IMR-90 (cell line): ENCODE data around the gene KIF3A. TPM values are rescaled to one million over a fixed set of nuclear protein-coding genes. Genes with fewer than 3 reads are reported as not detected.
A peak's percentile ranks its signal among the peaks of the same experiment; 100 is the strongest.

Experiments
- ATAC-seq: fragments of 200-7000 bp; cut with Tn5 transposase; 2 replicates; pipeline ENCODE4 v1.9.1; 2020; ENCODE audit warnings: low read depth, mild to moderate bottlenecking, moderate library complexity
- BruUV-seq: library from RNA; stranded (reverse); fragments of 400-500 nt; replicated peaks from 2 replicates; lab custom pipeline; 2021; lab: Mats Ljungman, UMichigan
- CTCF ChIA-PET: fragments of 300-600 bp; formaldehyde crosslinking; extraction: SDS; loops from one replicate; lab custom pipeline; 2021; ENCODE audit warnings: antibody characterized with exemption; lab: Yijun Ruan, JAX
- POLR2A ChIA-PET: fragments of 300-600 bp; sonication (Branson Sonifier 250); formaldehyde crosslinking; loops from one replicate; lab custom pipeline; 2022; ENCODE audit warnings: antibody characterized with exemption; ENCODE audit not compliant: unreplicated experiment; lab: Charles Lee
- DNase-seq: peaks from one replicate; pipeline ENCODE4 v3.0.0; 2013
- H2AFZ ChIP-seq: replicated peaks from 2 replicates; pipeline ENCODE3; 2013; ENCODE audit warnings: low read length, mild to moderate bottlenecking; ENCODE audit not compliant: poor library complexity
- H2AK5ac ChIP-seq: 2 replicates; pipeline ENCODE4 v1.6.1; 2013; ENCODE audit warnings: low read depth, low read length, inconsistent platforms
- H2AK9ac ChIP-seq: replicated peaks from 2 replicates; pipeline ENCODE3; 2013; ENCODE audit warnings: mild to moderate bottlenecking, low read depth, low read length, moderate library complexity; ENCODE audit not compliant: poor library complexity
- H2BK120ac ChIP-seq: 2 replicates; pipeline ENCODE4 v1.6.1; 2013; ENCODE audit warnings: low read depth, low read length, inconsistent platforms
- H2BK15ac ChIP-seq: 3 replicates; pipeline ENCODE4 v1.6.1; 2013; ENCODE audit warnings: low read depth, low read length, inconsistent platforms
- H2BK20ac ChIP-seq: 2 replicates; pipeline ENCODE4 v1.6.1; 2013; ENCODE audit warnings: low read depth, mild to moderate bottlenecking, inconsistent platforms, low read length, moderate library complexity
- H2BK5ac ChIP-seq: 2 replicates; pipeline ENCODE4 v1.6.1; 2013; ENCODE audit warnings: mild to moderate bottlenecking, low read depth, low read length, inconsistent platforms; ENCODE audit not compliant: poor library complexity, severe bottlenecking
- H3K14ac ChIP-seq: replicated peaks from 2 replicates; pipeline ENCODE4 v1.6.1; 2013; ENCODE audit warnings: low read depth, low read length, inconsistent platforms
- H3K18ac ChIP-seq: 2 replicates; pipeline ENCODE4 v1.6.1; 2013; ENCODE audit warnings: low read depth, low read length, control low read depth
- H3K23ac ChIP-seq: 2 replicates; pipeline ENCODE4 v1.6.1; 2013; ENCODE audit warnings: low read depth, low read length, inconsistent platforms
- H3K27ac ChIP-seq: 2 replicates; pipeline ENCODE4 v1.5.1; 2013; ENCODE audit warnings: mild to moderate bottlenecking, control low read depth, low read length; ENCODE audit not compliant: insufficient read depth
- H3K27me3 ChIP-seq: 2 replicates; pipeline ENCODE4 v1.6.1; 2013; ENCODE audit warnings: low read length; ENCODE audit not compliant: control insufficient read depth, insufficient read depth
- H3K36me3 ChIP-seq: 2 replicates; pipeline ENCODE4 v1.6.1; 2013; ENCODE audit warnings: low read length, mixed read lengths; ENCODE audit not compliant: control insufficient read depth, insufficient read depth
- H3K4ac ChIP-seq: 2 replicates; pipeline ENCODE4 v1.6.1; 2013; ENCODE audit warnings: low read depth, low read length, inconsistent platforms
- H3K4me1 ChIP-seq: 2 replicates; pipeline ENCODE4 v1.6.1; 2013; ENCODE audit warnings: low read length, mixed read lengths; ENCODE audit not compliant: control insufficient read depth, insufficient read depth
- H3K4me2 ChIP-seq: 2 replicates; pipeline ENCODE4 v1.6.1; 2013; ENCODE audit warnings: low read depth, mild to moderate bottlenecking, control low read depth, low read length, moderate library complexity
- H3K4me3 ChIP-seq: 2 replicates; pipeline ENCODE4 v1.5.1; 2013; ENCODE audit warnings: low read depth, mild to moderate bottlenecking, control low read depth, low read length, moderate library complexity; ENCODE audit not compliant: insufficient read depth
- H3K56ac ChIP-seq: 2 replicates; pipeline ENCODE4 v1.6.1; 2013; ENCODE audit warnings: low read length, inconsistent platforms; ENCODE audit not compliant: insufficient read depth; ENCODE audit errors: extremely low read depth
- H3K79me1 ChIP-seq, 2 experiments: 2 replicates each; pipeline ENCODE4 v1.6.1; 2013; ENCODE audit warnings: low read length in 2 of 2, inconsistent platforms in 1 of 2, low read depth in 1 of 2
- H3K9ac ChIP-seq: 2 replicates; pipeline ENCODE4 v1.6.1; 2013; ENCODE audit warnings: low read depth, low read length, control low read depth
- H3K9me1 ChIP-seq: 2 replicates; pipeline ENCODE4 v1.6.1; 2013; ENCODE audit warnings: low read length, inconsistent platforms; ENCODE audit not compliant: insufficient read depth
- H3K9me3 ChIP-seq: 2 replicates; pipeline ENCODE4 v1.6.1; 2013; ENCODE audit warnings: low read length; ENCODE audit not compliant: control insufficient read depth, insufficient read depth
- H4K20me1 ChIP-seq: 2 replicates; pipeline ENCODE4 v1.6.1; 2013; ENCODE audit warnings: low read length, inconsistent platforms; ENCODE audit not compliant: insufficient read depth
- H4K5ac ChIP-seq: 2 replicates; pipeline ENCODE4 v1.6.1; 2013; ENCODE audit warnings: mild to moderate bottlenecking, low read depth, low read length, control low read depth
- H4K8ac ChIP-seq, 2 experiments: 2 replicates each; pipeline ENCODE4 v1.6.1; 2013; ENCODE audit warnings: low read depth in 2 of 2, low read length in 2 of 2, control low read depth in 1 of 2, inconsistent platforms in 1 of 2
- H4K91ac ChIP-seq: 2 replicates; pipeline ENCODE4 v1.6.1; 2013; ENCODE audit warnings: low read depth, low read length, inconsistent platforms; ENCODE audit not compliant: insufficient read depth
- BHLHE40 ChIP-seq: fragments of 150-350 bp; IDR thresholded peaks from 2 replicates; pipeline ENCODE4 v1.6.1; 2016; ENCODE audit warnings: mild to moderate bottlenecking, low read depth, low read length
- CEBPB ChIP-seq: IDR thresholded peaks from 2 replicates; pipeline ENCODE4 v1.6.1; 2012; ENCODE audit warnings: low read depth, low read length, improper control_type of control experiment
- CHD1 ChIP-seq: IDR thresholded peaks from 2 replicates; pipeline ENCODE4 v1.6.1; 2012; ENCODE audit warnings: low read depth, low read length, improper control_type of control experiment
- FOS ChIP-seq: fragments of 150-350 bp; IDR thresholded peaks from 2 replicates; pipeline ENCODE4 v1.6.1; 2016; ENCODE audit warnings: low read depth, low read length
- MAFK ChIP-seq: IDR thresholded peaks from 2 replicates; pipeline ENCODE4 v1.6.1; 2012; ENCODE audit warnings: low read depth, low read length, improper control_type of control experiment
- MAZ ChIP-seq: IDR thresholded peaks from 2 replicates; pipeline ENCODE4 v1.6.1; 2012; ENCODE audit warnings: low read depth, mild to moderate bottlenecking, low read length, improper control_type of control experiment, moderate library complexity, borderline replicate concordance
- NFE2L2 ChIP-seq: fragments of 150-350 bp; IDR thresholded peaks from 2 replicates; pipeline ENCODE4 v1.6.1; 2016; ENCODE audit warnings: low read depth, mild to moderate bottlenecking, low read length
- POLR2A ChIP-seq: IDR thresholded peaks from 2 replicates; pipeline ENCODE4 v1.6.1; 2012; ENCODE audit warnings: mild to moderate bottlenecking, low read depth, low read length
- RFX5 ChIP-seq: IDR thresholded peaks from 2 replicates; pipeline ENCODE4 v1.8.0; 2012; ENCODE audit warnings: low read depth, mild to moderate bottlenecking, low read length, moderate library complexity
- SMC3 ChIP-seq: fragments of 150-350 bp; IDR thresholded peaks from 2 replicates; pipeline ENCODE4 v1.6.1; 2016; ENCODE audit warnings: low read depth, mild to moderate bottlenecking, antibody characterized with exemption, low read length, moderate library complexity
- WGBS, 2 experiments: methylation state at CpG; one replicate each; pipeline versions ENCODE4 v1.1.5 to v1.1.7; 2013; ENCODE audit warnings: missing lambda C conversion rate in 2 of 2; ENCODE audit not compliant: insufficient read length in 1 of 2; ENCODE audit errors: extremely low coverage in 2 of 2; 5-methylcytosine and 5-hydroxymethylcytosine counted together
- dilution Hi-C: fragments of 300-500 bp; cut with HindIII; formaldehyde crosslinking; loops from one replicate; pipeline ENCODE4 v1.14.3; 2018; ENCODE audit warnings: low sequenced_read_pairs; ENCODE audit not compliant: unreplicated experiment
- in situ Hi-C: fragments of 300-500 bp; cut with MboI; formaldehyde crosslinking; loops from 3 replicates; pipeline ENCODE4 v1.14.3; 2019; ENCODE audit warnings: low sequenced_read_pairs, inconsistent platforms, mixed read lengths
- intact Hi-C: fragments of 100-400 bp; cut with micrococcal nuclease; formaldehyde crosslinking; loops from 2 replicates; pipeline ENCODE4 v1.10.0; 2022
- polyA plus RNA-seq, 3 experiments: library from polyadenylated mRNA; depleted of rRNA; stranded (reverse); fragments of >200 nt; gene quantifications; 2 replicates each; pipeline ENCODE4 v1.2.3, GENCODE V29; 2012; ENCODE audit warnings: low replicate concordance in 1 of 3
- total RNA-seq: library from RNA; depleted of rRNA; stranded (reverse); fragments of >200 nt; gene quantifications from 2 replicates; pipeline ENCODE4 v1.2.3, GENCODE V29; 2012
- TF ChIP-seq, protein P1 (sequence below): fragments of 150-350 bp; IDR thresholded peaks from 2 replicates; pipeline ENCODE4 v1.6.1; 2016; ENCODE audit warnings: low read depth, mild to moderate bottlenecking, low read length, moderate library complexity, borderline replicate concordance
- TF ChIP-seq, protein P2 (sequence below): conservative IDR thresholded peaks from 2 replicates; pipeline ENCODE4 v1.5.1; 2012; ENCODE audit warnings: mild to moderate bottlenecking, low read depth, low read length, improper control_type of control experiment

The KIF3A gene
- total and polyA plus RNA-seq, 2 of the 4 experiments (the other 2 are of a cell fraction), result 4.3 to 4.5 TPM

DNA sequence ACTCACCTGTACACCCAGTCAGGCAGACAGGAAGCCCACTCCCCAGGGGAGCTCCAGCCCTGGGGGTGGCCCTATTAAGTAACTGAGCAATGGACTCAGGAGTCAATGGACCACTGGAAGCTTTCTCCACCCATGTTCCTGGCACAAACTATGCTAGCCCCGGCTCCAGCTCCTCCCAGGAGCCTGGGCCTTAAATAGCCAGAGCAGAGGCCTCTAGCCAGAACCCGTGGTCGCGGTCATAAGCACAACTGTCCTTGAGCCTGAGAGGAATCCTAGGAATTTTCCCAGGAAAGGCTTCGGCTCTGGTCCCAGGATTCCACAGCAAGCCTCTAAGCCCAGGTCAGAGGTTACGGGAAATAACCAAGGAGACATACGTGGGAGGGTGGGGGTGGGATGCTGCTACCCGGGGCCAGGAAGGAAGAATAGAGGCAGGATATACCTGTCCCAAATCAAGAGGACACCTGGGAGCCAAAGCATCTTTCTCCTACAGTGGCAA lies 34.2 kb upstream of the KIF3A start (continued):
- TF ChIP-seq NFE2L2 (no peak), BHLHE40 (no peak), MAZ (no peak), FOS (no peak)

DNA sequence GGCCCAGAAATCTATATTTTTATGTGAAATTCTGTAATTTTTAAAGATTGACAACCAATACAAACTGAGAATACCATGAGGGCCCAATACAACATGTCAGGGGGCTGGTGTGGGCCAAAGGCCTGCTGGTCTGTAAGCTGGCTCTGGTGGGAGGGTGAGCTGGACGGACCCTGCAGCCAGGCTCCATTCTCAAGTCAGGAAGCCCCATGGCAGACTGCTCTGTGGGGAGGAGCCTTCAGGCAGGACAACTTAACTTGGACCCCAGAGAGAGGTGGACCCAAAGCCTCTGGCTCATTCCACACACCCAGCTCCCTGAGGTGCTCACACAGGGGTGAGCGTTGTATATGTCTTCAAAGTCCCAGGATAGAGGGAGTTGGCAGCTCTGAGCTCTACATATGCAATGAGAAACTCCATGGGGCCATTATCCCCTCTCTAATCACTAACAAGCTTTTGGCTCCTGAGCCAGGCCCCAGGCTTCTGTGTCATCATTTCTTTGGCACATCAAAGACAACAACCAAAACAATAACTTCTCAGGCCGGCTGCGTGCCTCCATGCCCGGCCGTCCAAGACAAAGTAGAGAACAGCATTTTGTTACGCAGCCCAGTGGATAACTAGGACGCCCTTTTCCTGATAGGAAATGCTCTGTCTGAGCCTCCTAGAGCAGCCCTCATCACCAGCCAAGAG lies 33.3 kb upstream of the KIF3A start:
- Histone ChIP-seq H3K4me2 (no peak overlapping the region), H2AK9ac (no peak overlapping the region), H3K9ac (no peak overlapping the region), H2BK5ac (no peak overlapping the region), H3K23ac (peak overlapping the region; percentile 11; the same call in 1 of the 2 replicates), H2BK20ac (no peak overlapping the region), H3K4me3 (no peak overlapping the region), H3K56ac (no peak overlapping the region), H3K27ac (no peak overlapping the region), H2AK5ac (no peak overlapping the region; the same call in 1 of the 2 replicates), H3K18ac (no peak overlapping the region), H3K9me1 (peaks cover 65% of the 10 kb centered on the region), H3K9me3 (no peaks in the 10 kb centered on the region), H2BK15ac (no peak overlapping the region), H3K36me3 (no peaks in the 10 kb centered on the region), H3K27me3 (no peaks in the 10 kb centered on the region), H4K20me1 (peaks cover 71% of the 10 kb centered on the region), H2BK120ac (no peak overlapping the region), H4K8ac (no peak overlapping the region), H3K79me1 (peaks cover 52 to 93% of the 10 kb centered on the region in 2 experiments), H3K4ac (no peak overlapping the region), H2AFZ (no peak overlapping the region), H3K14ac (no peak overlapping the region), H4K5ac (no peak overlapping the region), H4K91ac (no peak overlapping the region), H3K4me1 (peaks cover 28% of the 10 kb centered on the region)
- DNase-seq, result no peak
- no TSS peak for BruUV-seq
- no peak for ATAC-seq
- dilution Hi-C loops (no loop called here), intact Hi-C loops (no loop called here), in situ Hi-C loops (no loop called here)
- ChIA-PET CTCF (no interaction called here), POLR2A (no interaction called here)
- TF ChIP-seq CEBPB, result no peak
- TF ChIP-seq POLR2A, result no peak
- TF ChIP-seq MAFK, result no peak
- TF ChIP-seq, protein P1, sequence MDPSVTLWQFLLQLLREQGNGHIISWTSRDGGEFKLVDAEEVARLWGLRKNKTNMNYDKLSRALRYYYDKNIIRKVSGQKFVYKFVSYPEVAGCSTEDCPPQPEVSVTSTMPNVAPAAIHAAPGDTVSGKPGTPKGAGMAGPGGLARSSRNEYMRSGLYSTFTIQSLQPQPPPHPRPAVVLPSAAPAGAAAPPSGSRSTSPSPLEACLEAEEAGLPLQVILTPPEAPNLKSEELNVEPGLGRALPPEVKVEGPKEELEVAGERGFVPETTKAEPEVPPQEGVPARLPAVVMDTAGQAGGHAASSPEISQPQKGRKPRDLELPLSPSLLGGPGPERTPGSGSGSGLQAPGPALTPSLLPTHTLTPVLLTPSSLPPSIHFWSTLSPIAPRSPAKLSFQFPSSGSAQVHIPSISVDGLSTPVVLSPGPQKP, result no peak
- TF ChIP-seq CHD1, result no peak
- TF ChIP-seq, protein P2, sequence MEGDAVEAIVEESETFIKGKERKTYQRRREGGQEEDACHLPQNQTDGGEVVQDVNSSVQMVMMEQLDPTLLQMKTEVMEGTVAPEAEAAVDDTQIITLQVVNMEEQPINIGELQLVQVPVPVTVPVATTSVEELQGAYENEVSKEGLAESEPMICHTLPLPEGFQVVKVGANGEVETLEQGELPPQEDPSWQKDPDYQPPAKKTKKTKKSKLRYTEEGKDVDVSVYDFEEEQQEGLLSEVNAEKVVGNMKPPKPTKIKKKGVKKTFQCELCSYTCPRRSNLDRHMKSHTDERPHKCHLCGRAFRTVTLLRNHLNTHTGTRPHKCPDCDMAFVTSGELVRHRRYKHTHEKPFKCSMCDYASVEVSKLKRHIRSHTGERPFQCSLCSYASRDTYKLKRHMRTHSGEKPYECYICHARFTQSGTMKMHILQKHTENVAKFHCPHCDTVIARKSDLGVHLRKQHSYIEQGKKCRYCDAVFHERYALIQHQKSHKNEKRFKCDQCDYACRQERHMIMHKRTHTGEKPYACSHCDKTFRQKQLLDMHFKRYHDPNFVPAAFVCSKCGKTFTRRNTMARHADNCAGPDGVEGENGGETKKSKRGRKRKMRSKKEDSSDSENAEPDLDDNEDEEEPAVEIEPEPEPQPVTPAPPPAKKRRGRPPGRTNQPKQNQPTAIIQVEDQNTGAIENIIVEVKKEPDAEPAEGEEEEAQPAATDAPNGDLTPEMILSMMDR, result no peak
- TF ChIP-seq MAZ, result no peak
- no peak for TF ChIP-seq RFX5
- no peak for TF ChIP-seq SMC3
- WGBS, 2 experiments, result 92% methylated on average over 2 of the region's 8 CpGs; no CpG with 5 or more reads in 1 of the 2 experiments
